ENCODE data around the gene MICALL1. TPM values are rescaled to one million over a fixed set of nuclear protein-coding genes. Genes with fewer than 3 reads are reported as not detected.

Gene MICALL1
- total and polyA plus RNA-seq, 2 of the 4 experiments (the other 2 are of a cell fraction): 12.4 to 22.3 TPM

DNA sequence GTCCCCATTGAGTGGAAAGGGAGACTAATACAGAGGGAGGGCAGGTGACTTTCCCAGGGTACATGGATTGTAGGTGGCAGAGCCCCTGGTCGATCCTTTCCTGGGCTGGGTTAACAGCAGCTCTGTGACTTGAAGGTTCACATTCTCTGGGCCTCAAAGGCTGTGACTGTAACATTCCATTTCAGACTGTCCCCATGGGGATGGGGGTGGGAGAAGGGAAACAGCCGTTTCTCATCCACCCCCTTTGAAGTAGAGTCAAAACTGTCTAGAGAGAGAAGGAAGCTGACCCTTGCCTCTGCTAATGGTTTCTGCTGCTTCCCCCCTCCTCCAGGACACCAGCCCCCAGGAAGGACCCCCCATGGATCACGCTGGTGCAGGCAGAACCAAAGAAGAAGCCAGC, 19.2 kb downstream of the MICALL1 start:
- Histone ChIP-seq H2BK120ac (ENCODE audit: low read depth, low read length) (no peak overlapping the region), H2BK5ac (ENCODE audit: low read depth, low read length, poor library complexity, severe bottlenecking) (no peak overlapping the region), H2BK20ac (ENCODE audit: low read depth, low read length) (no peak overlapping the region), H3K9me3 (ENCODE audit: control insufficient read depth, insufficient read depth, low read length) (no peaks in the 10 kb centered on the region), H2AFZ (replicated peaks; ENCODE audit: low read length, poor library complexity) (no peak overlapping the region), H4K91ac (ENCODE audit: insufficient read depth, low read depth, low read length) (no peak overlapping the region), H4K8ac (ENCODE audit: low read depth in 2 of 2, low read length in 2 of 2) (no peak overlapping the region), H3K9me1 (ENCODE audit: insufficient read depth, low read length) (no peaks in the 10 kb centered on the region), H4K5ac (ENCODE audit: low read depth, low read length) (no peak overlapping the region), H3K18ac (ENCODE audit: low read depth, low read length) (no peak overlapping the region), H3K4me1 (ENCODE audit: control insufficient read depth, insufficient read depth, low read length) (no peaks in the 10 kb centered on the region), H3K56ac (ENCODE audit: extremely low read depth, insufficient read depth, low read length) (no peak overlapping the region), H3K14ac (replicated peaks; ENCODE audit: low read depth, low read length) (no peak overlapping the region), H2AK9ac (replicated peaks; ENCODE audit: low read depth, low read length, poor library complexity) (peak overlapping the region; percentile 61), H2BK15ac (ENCODE audit: low read depth, low read length) (no peak overlapping the region), H3K4me3 (ENCODE audit: insufficient read depth, low read depth, low read length) (no peak overlapping the region), H3K36me3 (ENCODE audit: control insufficient read depth, insufficient read depth, low read length) (peaks cover 55% of the 10 kb centered on the region), H3K23ac (ENCODE audit: low read depth, low read length) (no peak overlapping the region), H4K20me1 (ENCODE audit: insufficient read depth, low read length) (peaks cover 11% of the 10 kb centered on the region), H3K9ac (ENCODE audit: low read depth, low read length) (no peak overlapping the region), H3K4ac (ENCODE audit: low read depth, low read length) (no peak overlapping the region), H3K27ac (ENCODE audit: insufficient read depth, low read length) (no peak overlapping the region), H3K4me2 (ENCODE audit: low read depth, low read length) (no peak overlapping the region), H3K27me3 (ENCODE audit: control insufficient read depth, insufficient read depth, low read length) (no peaks in the 10 kb centered on the region), H2AK5ac (ENCODE audit: low read depth, low read length) (no peak overlapping the region), H3K79me1 (ENCODE audit: low read depth in 1 of 2, low read length in 2 of 2) (peaks cover 0 to 26% of the 10 kb centered on the region in 2 experiments; a peak in 3 of 4 replicates)
- dilution Hi-C loops (cut with HindIII; ENCODE audit: low sequenced_read_pairs, unreplicated experiment) (no loop called here), intact Hi-C loops (cut with micrococcal nuclease) (no loop called here), in situ Hi-C loops (cut with MboI; ENCODE audit: low sequenced_read_pairs) (no loop called here)
- TF ChIP-seq RFX5 (IDR thresholded peaks at IDR 0.05; ENCODE audit: low read depth, low read length) (no peak), CHD1 (IDR thresholded peaks at IDR 0.05; ENCODE audit: low read depth, low read length) (no peak), MAFK (IDR thresholded peaks at IDR 0.05; ENCODE audit: low read depth, low read length) (no peak), BHLHE40 (IDR thresholded peaks at IDR 0.05; ENCODE audit: low read depth, low read length) (no peak), RAD21 (IDR thresholded peaks at IDR 0.05; ENCODE audit: low read length) (no peak), NFE2L2 (IDR thresholded peaks at IDR 0.05; ENCODE audit: low read depth, low read length) (no peak), RCOR1 (IDR thresholded peaks at IDR 0.05; ENCODE audit: insufficient replicate concordance, low read length) (no peak), CEBPB (IDR thresholded peaks at IDR 0.05; ENCODE audit: low read depth, low read length) (no peak), POLR2A (IDR thresholded peaks at IDR 0.05; ENCODE audit: low read depth, low read length) (no peak), MAZ (IDR thresholded peaks at IDR 0.05; ENCODE audit: borderline replicate concordance, low read depth, low read length) (no peak), MXI1 (IDR thresholded peaks at IDR 0.05; ENCODE audit: borderline replicate concordance, low read depth, low read length) (no peak), SMC3 (IDR thresholded peaks at IDR 0.05; ENCODE audit: low read depth, low read length) (no peak)
- TF ChIP-seq, protein P1, sequence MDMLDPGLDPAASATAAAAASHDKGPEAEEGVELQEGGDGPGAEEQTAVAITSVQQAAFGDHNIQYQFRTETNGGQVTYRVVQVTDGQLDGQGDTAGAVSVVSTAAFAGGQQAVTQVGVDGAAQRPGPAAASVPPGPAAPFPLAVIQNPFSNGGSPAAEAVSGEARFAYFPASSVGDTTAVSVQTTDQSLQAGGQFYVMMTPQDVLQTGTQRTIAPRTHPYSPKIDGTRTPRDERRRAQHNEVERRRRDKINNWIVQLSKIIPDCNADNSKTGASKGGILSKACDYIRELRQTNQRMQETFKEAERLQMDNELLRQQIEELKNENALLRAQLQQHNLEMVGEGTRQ (IDR thresholded peaks at IDR 0.05; ENCODE audit: low read depth, low read length): no peak
- TF ChIP-seq, protein P2, sequence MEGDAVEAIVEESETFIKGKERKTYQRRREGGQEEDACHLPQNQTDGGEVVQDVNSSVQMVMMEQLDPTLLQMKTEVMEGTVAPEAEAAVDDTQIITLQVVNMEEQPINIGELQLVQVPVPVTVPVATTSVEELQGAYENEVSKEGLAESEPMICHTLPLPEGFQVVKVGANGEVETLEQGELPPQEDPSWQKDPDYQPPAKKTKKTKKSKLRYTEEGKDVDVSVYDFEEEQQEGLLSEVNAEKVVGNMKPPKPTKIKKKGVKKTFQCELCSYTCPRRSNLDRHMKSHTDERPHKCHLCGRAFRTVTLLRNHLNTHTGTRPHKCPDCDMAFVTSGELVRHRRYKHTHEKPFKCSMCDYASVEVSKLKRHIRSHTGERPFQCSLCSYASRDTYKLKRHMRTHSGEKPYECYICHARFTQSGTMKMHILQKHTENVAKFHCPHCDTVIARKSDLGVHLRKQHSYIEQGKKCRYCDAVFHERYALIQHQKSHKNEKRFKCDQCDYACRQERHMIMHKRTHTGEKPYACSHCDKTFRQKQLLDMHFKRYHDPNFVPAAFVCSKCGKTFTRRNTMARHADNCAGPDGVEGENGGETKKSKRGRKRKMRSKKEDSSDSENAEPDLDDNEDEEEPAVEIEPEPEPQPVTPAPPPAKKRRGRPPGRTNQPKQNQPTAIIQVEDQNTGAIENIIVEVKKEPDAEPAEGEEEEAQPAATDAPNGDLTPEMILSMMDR (conservative IDR thresholded peaks at IDR 0.05; ENCODE audit: low read depth, low read length): no peak
- TF ChIP-seq, protein P3, sequence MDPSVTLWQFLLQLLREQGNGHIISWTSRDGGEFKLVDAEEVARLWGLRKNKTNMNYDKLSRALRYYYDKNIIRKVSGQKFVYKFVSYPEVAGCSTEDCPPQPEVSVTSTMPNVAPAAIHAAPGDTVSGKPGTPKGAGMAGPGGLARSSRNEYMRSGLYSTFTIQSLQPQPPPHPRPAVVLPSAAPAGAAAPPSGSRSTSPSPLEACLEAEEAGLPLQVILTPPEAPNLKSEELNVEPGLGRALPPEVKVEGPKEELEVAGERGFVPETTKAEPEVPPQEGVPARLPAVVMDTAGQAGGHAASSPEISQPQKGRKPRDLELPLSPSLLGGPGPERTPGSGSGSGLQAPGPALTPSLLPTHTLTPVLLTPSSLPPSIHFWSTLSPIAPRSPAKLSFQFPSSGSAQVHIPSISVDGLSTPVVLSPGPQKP (IDR thresholded peaks at IDR 0.05; ENCODE audit: borderline replicate concordance, low read depth, low read length): no peak
- ATAC-seq (ENCODE audit: low read depth) (no peak), DNase-seq (no peak)
- ChIA-PET CTCF (no interaction called here), POLR2A (ENCODE audit: unreplicated experiment) (no interaction called here)
- no TSS peak for BruUV-seq (replicated peaks)
- no CpG with 5 or more reads among the region's 3 CpGs for WGBS, 2 experiments (ENCODE audit: extremely low coverage in 2 of 2, insufficient read length in 1 of 2)
